H1 (cell line): ENCODE data around the gene TTC6. TPM values are rescaled to one million over a fixed set of nuclear protein-coding genes. Genes with fewer than 3 reads are reported as not detected.

ENCODE experiments used
- polyA plus RNA-seq, 7 experiments: library from polyadenylated mRNA; depleted of rRNA in 3 of 7; stranded (reverse) in 5 of 7; unstranded in 2 of 7; fragments of >200 nt in 5 of 7; fragments of 200-250 nt in 2 of 7; gene quantifications; 1 replicate in 5 of 7; 2 replicates in 1 of 7; 4 replicates in 1 of 7; pipeline versions ENCODE4 v1.2.1 to v1.2.3, GENCODE V29; 2011 to 2013; ENCODE audit warnings: missing spikeins in 2 of 7, mixed read lengths in 2 of 7
- total RNA-seq: library from RNA; stranded (reverse); fragmentation: NEBNext Ultra II Directional; extraction: Animal tissue kit (Norgen Biotek cat#: 25700); gene quantifications from 2 replicates; pipeline ENCODE4 v1.2.1, GENCODE V29; 2021

TTC6 gene
- total and polyA plus RNA-seq, 2 of the 8 experiments (the other 6 are each of a cell fraction or from before 2014, with no cell fraction given): 0.02 TPM; not detected in 1

Other genes with a start within 250 kb of the TTC6 start
- gene FOXA1, start 380 bp upstream of the TTC6 start, total RNA-seq: 0.17 and 0.20 TPM in 2 replicates
- gene FOXA1, start 380 bp upstream of the TTC6 start, polyA plus RNA-seq (2011; rRNA removed): 0.05 and 0.08 TPM in 2 replicates